ENCODE results near the gene PDZK1.
"Not testable (repeated sequence)": the region's sequence is repeated elsewhere in the genome, so short reads cannot be mapped to it uniquely, and the experiment has no call there.

PDZK1 gene

DNA sequence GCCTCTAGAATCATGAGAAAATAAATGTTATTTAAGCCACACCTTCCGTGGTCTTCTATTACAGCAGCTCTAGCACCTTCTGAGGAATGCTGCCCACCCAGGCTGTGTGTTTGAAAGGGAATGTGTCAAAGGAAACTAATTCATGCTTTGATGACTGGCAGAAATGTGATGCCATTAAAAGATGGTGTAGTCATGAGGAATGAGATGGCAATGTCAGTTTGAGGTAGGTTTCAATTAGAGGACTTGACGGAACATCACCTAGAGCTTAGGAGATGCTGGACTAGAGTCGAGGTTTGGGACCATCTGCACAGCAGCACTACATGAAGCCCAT, 10.6 kb downstream of the PDZK1 start:
- DNase-seq (ENCODE audit: insufficient read length, low spot score), result no peak
- FAIRE-seq, result no peak
- TF ChIP-seq POLR2A (IDR thresholded peaks at IDR 0.05; ENCODE audit: low read depth, low read length), result no peak

DNA sequence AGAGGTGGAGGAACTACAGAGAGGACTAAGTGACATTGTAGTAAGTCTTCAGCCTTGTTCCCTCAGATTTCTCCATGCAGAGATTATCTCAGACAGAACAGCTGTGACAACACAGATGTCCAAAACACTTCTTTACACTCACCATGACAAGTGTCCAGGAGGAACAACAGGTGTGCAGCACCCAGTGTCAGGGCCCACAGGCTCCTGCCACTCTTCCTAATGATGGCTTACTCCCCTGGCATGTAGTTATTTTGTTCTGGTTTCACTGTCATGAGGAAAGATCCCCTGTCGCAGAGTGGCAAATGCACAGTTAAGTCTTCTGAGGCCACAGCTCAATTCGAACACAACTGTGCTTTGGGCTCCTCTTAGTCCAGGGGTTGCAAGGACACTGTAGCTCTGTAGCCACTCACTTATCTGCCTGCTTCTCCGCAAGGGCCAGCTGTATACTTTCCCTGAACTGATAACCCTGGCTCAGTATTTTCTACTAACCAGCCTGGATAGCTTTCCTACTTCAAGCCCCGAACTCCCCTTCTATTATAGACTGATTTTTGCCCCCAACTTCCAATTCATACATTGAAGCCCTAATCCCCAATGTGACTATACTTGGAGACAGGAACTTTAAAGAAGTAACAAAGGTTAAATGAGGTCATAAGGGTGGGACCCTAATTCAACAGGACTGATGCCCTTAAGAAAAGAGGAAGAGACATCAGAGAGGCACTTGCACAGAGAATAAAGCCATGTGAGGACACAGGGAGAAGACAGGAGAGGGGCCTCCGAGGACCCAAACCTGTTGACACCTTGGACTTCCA, 11.1 kb downstream of the PDZK1 start:
- no peak for DNase-seq (ENCODE audit: insufficient read length, low spot score)

DNA sequence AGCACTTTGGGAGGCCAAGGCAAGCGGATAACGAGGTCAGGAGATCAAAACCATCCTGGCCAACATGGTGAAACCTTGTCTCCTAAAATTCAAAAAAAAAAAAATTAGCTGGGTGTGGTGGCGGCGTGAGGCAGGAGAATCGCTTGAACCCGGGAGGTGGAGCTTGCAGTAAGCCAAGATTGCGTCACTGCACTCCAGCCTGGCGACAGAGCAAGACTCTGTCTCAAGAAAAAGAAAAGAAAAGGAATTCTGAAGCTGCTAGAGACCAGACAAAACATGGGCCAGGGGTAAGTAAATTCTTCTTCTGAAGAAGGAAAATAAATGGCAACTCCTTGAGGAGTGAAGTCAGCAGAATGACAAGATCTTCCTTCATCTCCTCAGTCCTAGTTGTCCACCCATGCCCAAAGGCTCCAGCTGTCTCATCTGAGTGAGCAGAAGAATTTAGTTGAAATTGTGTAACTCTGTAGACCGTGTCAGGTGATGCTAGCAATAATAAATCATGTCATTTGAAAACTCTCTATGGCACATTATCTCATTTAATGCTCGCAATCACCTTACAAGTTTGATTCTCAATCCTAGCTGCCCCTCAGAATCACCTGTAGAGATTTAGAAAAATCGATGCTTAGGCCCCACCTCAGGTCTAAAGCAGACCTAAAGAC, 14.3 kb downstream of the PDZK1 start:
- TF ChIP-seq POLR2A (IDR thresholded peaks at IDR 0.05; ENCODE audit: low read depth, low read length), result no peak
- DNase-seq (ENCODE audit: insufficient read length, low spot score) (no peak), FAIRE-seq (no peak)

More for the DNA sequence above, 11.1 kb downstream of the PDZK1 start:
- no peak for TF ChIP-seq POLR2A (IDR thresholded peaks at IDR 0.05; ENCODE audit: low read depth, low read length)
- no peak for FAIRE-seq

- no peak for TF ChIP-seq POLR2A (IDR thresholded peaks at IDR 0.05; ENCODE audit: low read depth, low read length)
- FAIRE-seq, result no peak
- DNase-seq (ENCODE audit: insufficient read length, low spot score), result peak; percentile 37
These were observed 16.3 kb downstream of the PDZK1 start for GRCh38 chr1:145690587-145691558.

DNA sequence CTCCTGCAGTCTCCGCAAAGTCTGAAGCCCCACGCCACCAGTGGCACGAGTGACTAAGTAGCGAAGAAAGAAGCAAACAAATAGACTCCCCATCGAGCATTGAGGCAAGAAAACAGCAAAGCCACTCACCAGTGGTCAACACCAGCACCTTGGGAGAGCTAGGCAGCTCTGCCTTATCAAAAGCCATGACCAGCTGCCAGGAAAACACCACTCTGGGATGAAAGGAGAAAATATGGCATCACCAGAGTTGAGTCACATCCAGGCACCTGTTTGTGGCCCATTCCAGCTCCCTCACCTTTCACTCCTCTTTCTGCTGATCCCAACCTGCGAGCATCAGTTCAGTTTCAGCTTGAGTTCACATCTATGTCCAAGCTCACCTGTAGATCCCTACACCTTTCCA, 17.2 kb downstream of the PDZK1 start:
- no peak for TF ChIP-seq POLR2A (IDR thresholded peaks at IDR 0.05; ENCODE audit: low read depth, low read length)
- DNase-seq (ENCODE audit: insufficient read length, low spot score) (no peak), FAIRE-seq (no peak)

DNA sequence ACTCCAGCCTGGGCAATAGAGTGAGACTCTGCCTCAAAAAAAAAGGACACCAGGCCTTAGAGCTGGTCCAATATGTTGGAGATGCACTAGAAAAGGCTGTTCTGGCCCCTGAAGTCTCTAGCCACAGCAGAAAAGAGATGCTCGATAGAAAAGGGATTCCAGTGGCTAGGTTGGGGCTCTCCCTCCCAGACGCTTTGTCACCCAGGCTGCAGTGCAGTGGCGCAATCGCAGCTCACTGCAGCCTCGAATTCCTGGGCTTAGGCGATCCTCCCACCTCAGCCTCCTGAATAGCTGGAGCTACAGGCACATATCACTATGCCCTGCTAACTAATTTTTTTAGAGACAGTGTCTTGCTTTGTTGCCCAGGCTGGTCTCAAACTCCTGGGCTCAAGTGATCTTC, 18.2 kb downstream of the PDZK1 start:
- DNase-seq (ENCODE audit: insufficient read length, low spot score), result no peak
- TF ChIP-seq POLR2A (IDR thresholded peaks at IDR 0.05; ENCODE audit: low read depth, low read length), result no peak
- no peak for FAIRE-seq

GRCh38 chr1:145688328-145688727, 18.8 kb downstream of the PDZK1 start:
- no peak for TF ChIP-seq POLR2A (IDR thresholded peaks at IDR 0.05; ENCODE audit: low read depth, low read length)

DNA sequence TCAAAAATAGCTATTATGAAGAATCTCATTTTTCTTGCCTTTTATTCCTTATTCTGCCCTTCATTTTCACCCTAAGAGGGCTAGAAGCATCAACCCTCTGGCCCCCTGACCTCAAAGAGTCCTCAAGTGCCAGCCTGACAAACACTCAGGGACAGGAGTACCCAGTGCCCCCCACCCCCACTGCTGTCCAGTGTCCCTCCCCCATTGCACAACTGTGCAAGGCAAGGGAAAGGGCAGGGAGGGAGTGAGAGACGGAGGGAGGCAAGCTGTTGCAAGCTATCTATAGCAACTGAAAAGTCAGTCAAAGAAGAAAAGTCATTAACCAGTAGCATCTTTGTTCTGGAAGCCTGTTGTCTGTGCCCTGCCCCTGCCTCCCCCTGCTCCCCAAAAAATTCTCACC, 21.1 kb downstream of the PDZK1 start:
- DNase-seq (ENCODE audit: insufficient read length, low spot score); FAIRE-seq: not testable (repeated sequence)

More at GRCh38 chr1:145688328-145688727, 18.8 kb downstream of the PDZK1 start:
- no peak for DNase-seq (ENCODE audit: insufficient read length, low spot score)
- no peak for FAIRE-seq

GRCh38 chr1:145684858-145685257, 22.3 kb downstream of the PDZK1 start:
- not testable (repeated sequence) for DNase-seq (ENCODE audit: insufficient read length, low spot score)

GRCh38 chr1:145673217-145673616, 34.0 kb downstream of the PDZK1 start:
- not testable (repeated sequence) for FAIRE-seq; DNase-seq (ENCODE audit: insufficient read length, low spot score)

More at GRCh38 chr1:145684858-145685257, 22.3 kb downstream of the PDZK1 start:
- not testable (repeated sequence) for FAIRE-seq

- DNase-seq (ENCODE audit: insufficient read length, low spot score); FAIRE-seq: not testable (repeated sequence)
These were observed 36.0 kb downstream of the PDZK1 start for GRCh38 chr1:145670995-145671745.

DNA sequence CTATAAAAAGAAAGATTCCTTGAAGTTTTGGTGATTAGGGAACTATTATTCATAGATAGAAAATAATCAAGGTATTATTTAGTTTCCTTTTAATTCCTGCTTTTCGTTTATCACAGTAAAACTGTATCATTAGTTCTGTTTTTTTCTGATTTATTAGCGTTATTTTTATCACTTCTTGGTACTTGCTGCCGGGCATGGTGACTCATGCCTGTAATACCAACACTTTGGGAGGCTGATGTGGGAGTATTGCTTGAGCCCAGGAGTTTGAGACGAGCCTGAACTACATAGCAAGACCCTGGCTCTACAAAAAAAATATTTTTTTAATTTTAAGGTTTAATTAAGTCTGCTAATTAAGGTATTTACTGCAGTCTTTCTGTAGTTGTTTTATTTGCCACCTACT, 42.2 kb downstream of the PDZK1 start:
- not testable (repeated sequence) for DNase-seq (ENCODE audit: insufficient read length, low spot score); FAIRE-seq

GRCh38 chr1:145662502-145662901, 44.7 kb downstream of the PDZK1 start:
- FAIRE-seq; DNase-seq (ENCODE audit: insufficient read length, low spot score): not testable (repeated sequence)

DNA sequence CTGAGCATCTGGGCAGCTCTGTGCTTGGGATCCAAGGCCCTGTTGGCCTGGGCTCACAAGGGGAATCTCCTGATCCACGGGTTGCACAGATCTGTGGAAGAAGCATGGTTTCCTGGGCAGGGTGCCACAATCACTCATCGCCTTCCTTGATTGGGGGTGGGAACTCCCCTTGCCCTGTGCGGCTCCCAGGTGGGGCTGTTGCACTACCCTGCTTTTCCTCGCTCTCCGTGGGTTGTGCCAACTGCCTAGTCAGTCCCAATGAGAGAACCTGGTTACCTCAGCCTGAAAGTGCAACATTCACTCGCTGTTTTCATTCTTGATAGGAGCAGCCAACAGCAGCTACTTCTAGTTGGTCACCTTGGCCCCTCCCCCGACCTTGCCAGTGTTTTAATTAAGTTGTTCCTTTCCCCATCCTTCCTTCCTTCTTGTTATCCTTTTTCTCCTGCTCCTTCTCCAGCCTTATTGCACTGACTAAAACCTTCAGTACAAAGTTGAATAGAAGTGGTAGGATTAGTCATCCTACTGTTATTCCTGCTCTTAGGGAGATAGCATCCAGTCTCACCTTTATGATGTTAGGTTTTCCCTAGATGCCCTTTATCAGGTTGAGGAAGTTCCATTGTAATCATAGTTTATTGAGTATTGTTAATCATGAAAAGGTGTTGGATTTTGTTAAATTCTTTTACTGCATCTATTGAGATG, 50.8 kb downstream of the PDZK1 start:
- FAIRE-seq; DNase-seq (ENCODE audit: insufficient read length, low spot score): not testable (repeated sequence)

DNA sequence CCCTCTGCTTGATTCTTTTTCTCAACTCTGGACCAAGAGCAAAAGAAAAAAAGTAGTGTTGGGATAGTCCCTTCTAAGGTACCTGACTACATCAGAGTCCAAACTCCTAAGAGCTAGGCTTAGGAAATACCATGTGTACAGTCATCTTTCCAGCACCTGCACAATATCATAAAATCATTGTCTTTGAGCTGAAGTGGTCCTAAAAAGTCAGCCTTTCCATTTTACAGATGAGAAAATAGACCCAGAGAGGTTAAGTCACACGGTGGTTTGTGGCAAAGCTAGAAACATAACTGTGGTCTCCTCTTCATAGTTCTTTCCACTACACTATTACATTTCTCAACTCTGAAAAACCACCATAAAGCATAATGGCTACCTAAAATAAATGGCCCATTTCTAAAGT, 63.2 kb downstream of the PDZK1 start:
- FAIRE-seq; DNase-seq (ENCODE audit: insufficient read length, low spot score): not testable (repeated sequence)

DNA sequence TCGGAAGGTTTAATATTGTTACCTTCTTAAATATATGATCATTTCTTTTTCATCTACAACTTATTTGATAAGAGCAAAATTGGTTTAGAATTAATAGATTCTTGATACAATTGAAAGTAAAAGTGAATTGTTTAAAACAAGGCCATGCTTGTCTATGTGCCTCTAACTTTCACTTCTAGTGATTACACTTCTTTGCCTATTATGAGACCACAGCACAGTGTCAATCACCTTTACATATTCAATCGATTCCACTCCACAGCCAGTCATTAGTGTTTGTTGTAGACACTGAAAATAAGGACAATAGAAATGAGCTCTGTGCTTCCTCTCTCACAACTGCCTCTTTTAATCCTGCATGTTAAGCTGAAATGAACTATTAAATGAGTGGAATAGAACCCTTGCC, 65.3 kb downstream of the PDZK1 start:
- not testable (repeated sequence) for FAIRE-seq; DNase-seq (ENCODE audit: insufficient read length, low spot score)

DNA sequence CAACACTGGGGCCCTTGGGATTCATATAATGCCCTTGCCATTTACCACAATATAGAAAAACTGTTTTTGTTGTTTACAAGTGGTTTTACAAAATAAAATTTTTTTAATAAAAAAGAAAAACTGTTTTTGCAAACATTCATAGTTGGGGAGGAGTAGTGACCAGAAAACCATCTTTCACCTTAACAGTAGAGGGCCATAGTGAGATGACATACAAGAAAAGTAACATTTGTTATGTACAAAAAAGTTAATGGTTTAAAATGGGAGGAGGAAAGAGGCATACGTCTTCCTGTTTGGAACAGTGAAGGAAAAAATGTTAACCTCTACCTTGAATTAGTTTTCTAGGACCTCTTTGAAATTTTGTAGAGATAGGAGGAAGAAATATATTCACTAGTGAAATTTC, 70.9 kb downstream of the PDZK1 start:
- FAIRE-seq; DNase-seq (ENCODE audit: insufficient read length, low spot score): not testable (repeated sequence)

- DNase-seq (ENCODE audit: insufficient read length, low spot score), result not testable (repeated sequence)
- peak; percentile 85 for FAIRE-seq
These were observed 85.0 kb downstream of the PDZK1 start for GRCh38 chr1:145622177-145622576.
